GM21825 (cell line): ENCODE results near the gene PI4KA.

Experiments
- ATAC-seq: cut with Tn5 transposase; IDR thresholded peaks from one replicate; pipeline ENCODE4 v1.9.1; 2021; ENCODE audit warnings: mild to moderate bottlenecking, moderate library complexity; ENCODE audit not compliant: unreplicated experiment

Gene PI4KA

DNA sequence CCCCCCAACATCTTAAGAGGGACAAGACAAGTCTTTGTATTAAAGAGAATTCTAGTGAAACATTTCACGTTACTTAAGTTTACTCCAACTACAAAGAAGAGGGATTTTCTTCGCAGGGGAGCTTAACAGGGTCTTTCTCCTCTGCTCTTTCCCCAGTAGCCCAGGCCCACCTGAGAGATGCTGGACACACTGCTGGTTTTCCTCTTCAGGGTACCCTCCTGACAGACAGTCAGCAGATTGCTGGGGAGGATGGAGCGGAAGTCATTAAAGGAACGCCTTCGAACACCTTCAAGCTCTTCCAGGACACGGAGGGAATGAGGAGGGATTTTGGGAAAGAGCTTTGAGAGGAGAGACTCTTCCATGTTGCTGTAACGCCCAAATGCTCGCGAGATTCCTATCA lies 39.1 kb downstream of the PI4KA start:
- ATAC-seq = no peak

- no peak for ATAC-seq
Measured at GRCh38 chr22:20818471-20818870, 40.1 kb downstream of the PI4KA start.

GRCh38 chr22:20816559-20816958 lies 42.1 kb downstream of the PI4KA start:
- no peak for ATAC-seq

GRCh38 chr22:20815477-20816050 lies 43.0 kb downstream of the PI4KA start:
- no peak for ATAC-seq

DNA sequence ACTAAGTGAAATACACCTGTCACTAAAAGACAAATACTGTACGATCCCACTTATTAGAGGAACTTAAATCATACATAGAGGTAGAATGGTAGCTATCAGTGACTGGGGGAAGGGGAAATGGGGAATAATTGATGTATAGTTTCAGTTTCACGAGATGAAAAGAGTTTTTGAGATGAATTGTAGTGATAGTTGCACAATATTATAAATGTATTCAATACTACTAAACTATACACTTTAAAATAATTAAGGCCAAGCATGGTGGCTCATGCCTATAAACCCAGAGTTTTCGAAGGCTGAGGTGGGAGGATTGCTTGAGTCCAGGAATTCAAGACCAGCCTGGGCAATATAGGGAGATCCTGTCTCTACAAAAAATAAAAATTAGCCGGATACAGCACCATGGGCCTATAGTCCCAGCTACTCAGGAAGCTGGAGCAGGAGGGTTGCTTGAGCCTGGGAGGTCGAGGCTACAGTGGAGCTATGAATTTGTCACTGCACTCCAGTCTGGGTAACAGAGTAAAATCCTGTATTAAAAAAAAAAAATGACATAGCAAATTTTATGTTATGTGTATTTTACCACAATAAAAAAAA lies 44.3 kb downstream of the PI4KA start:
- no peak for ATAC-seq

- no peak for ATAC-seq
Measured at GRCh38 chr22:20813056-20813455, 45.6 kb downstream of the PI4KA start.

- no peak for ATAC-seq
Measured at GRCh38 chr22:20811971-20812660, 46.5 kb downstream of the PI4KA start.

DNA sequence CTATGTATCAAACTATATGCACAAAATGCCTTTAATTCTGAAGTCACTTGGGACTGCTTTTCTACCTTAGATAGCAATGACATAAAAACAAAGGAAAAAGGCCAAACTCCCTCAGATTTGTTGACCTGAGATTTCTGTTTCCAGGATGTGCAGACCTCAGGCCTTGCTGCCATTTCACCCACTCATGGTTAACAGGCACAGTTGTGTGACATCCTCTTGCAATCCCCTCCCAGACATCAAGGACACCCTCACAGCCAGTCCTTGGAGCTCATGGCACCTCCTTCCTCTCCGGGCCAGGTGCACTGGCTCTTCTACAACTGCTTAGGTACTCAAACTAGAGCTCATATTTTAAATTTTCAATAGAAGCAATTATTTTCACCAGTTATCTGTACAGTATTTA lies 47.4 kb downstream of the PI4KA start:
- no peak for ATAC-seq

DNA sequence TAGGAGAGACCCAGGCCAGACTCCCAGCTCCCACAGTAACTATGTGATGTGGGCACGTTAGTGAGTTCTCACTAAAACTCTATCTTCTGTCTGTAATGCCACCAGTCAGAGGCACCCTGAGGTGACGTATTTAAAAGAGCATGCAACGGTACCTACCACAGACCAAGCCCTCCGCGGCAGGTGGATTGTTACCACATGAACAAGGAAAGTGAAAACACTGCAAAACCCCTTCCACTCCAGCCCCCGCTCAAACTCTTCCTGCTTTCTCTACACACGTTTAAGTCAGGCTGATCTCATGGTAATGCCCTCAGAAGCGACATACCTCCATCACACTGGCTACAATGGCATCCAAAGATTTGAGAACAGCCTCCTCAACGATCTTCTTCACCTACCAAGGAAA lies 48.0 kb downstream of the PI4KA start:
- ATAC-seq = no peak

- ATAC-seq = no peak
Measured at GRCh38 chr22:20809538-20810185, 48.9 kb downstream of the PI4KA start.

DNA sequence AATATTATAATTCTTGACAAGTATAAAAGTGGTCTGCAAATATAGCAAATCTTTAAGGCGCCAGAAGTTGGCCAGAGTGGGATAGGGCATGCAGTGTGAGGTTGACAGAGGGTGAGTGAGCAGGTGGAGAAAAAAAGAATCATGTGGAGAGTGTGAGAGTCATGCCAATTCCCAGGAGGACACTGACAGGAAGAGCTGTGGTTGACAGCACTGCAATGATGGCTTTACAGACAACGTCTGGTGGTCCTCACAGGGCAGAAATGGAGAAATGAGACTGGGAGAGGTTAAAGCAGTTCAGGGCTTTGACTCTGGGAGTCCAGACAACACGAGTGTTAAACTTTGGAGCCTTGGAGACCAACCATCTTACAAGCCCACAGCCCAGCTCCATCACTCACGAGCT lies 49.8 kb downstream of the PI4KA start:
- no peak for ATAC-seq

- ATAC-seq = no peak
Measured at GRCh38 chr22:20807315-20807752, 51.3 kb downstream of the PI4KA start.

- no peak for ATAC-seq
Measured at GRCh38 chr22:20805972-20806471, 52.6 kb downstream of the PI4KA start.

- ATAC-seq = no peak
Measured at GRCh38 chr22:20804650-20805049, 54.0 kb downstream of the PI4KA start.

- ATAC-seq = no peak
Measured at GRCh38 chr22:20803696-20804324, 54.8 kb downstream of the PI4KA start.

GRCh38 chr22:20802922-20803553 lies 55.6 kb downstream of the PI4KA start:
- ATAC-seq = no peak

DNA sequence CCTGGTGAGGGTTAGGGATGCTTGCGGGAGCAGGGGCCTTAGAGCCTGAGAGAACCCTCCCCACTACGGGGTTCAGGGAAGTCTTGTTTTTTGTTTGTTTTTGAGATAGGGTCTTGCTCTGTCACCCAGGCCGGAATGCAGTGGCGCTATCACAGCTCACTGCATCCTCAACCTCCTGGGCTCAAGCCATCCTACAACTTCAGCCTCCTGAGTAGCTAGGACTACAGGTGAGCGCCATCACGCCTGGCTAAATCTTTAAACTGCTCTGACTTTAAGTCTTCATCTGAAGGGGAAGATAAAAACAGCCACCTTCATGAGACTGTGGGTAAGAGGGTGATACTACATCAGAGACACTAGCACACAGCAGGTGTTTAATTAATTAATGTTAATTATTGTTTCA lies 56.2 kb downstream of the PI4KA start:
- ATAC-seq = no peak

- ATAC-seq = no peak
Measured at GRCh38 chr22:20799449-20799848, 59.2 kb downstream of the PI4KA start.

- no peak for ATAC-seq
Measured at GRCh38 chr22:20798974-20799373, 59.6 kb downstream of the PI4KA start.

- no peak for ATAC-seq
Measured at GRCh38 chr22:20798218-20798617, 60.4 kb downstream of the PI4KA start.

GRCh38 chr22:20796731-20797130 lies 61.9 kb downstream of the PI4KA start:
- no peak for ATAC-seq
